Measurements from ENCODE around the gene VAV3. TPM values are rescaled to one million over a fixed set of nuclear protein-coding genes. Genes with fewer than 3 reads are reported as not detected.

Gene VAV3
- total RNA-seq, 1 experiment from 2014 or later, result not detected

GRCh38 chr1:107830075-107830474 lies 134.9 kb downstream of the VAV3 start:
- no peaks in the 10 kb centered on the region for H3K79me2 ChIP-seq (ENCODE audit: insufficient read depth, low read length)
- H3K4me3 ChIP-seq (replicated peaks in 1 of 2; ENCODE audit: low read depth in 1 of 2, low read length in 2 of 2), result no peak overlapping the region
- BruUV-seq (replicated peaks), result no TSS peak
- H3K4me1 ChIP-seq (ENCODE audit: control insufficient read depth in 1 of 2, insufficient read depth in 2 of 2, low read length in 2 of 2), result no peaks in the 10 kb centered on the region
- no peaks in the 10 kb centered on the region for H3K9me3 ChIP-seq (ENCODE audit: control insufficient read depth in 1 of 2, insufficient read depth in 1 of 2, low read depth in 1 of 2, low read length in 2 of 2)
- H4K20me1 ChIP-seq (ENCODE audit: insufficient read depth), result no peaks in the 10 kb centered on the region
- no peak overlapping the region for H3K4me2 ChIP-seq (ENCODE audit: low read length)
- H2AFZ ChIP-seq (ENCODE audit: low read depth, low read length, poor library complexity, severe bottlenecking), result no peak overlapping the region
- ChIA-PET POLR2A (no interaction called here), CTCF (no interaction called here), RAD21 (ENCODE audit: low non-redundant PET in 1 of 2, low total read pairs in 2 of 2, uncharacterized antibody in 2 of 2, unreplicated experiment in 2 of 2) (no interaction called here)
- ATAC-seq, result no peak
- no peak overlapping the region for H3K9ac ChIP-seq (ENCODE audit: low read length)
- peaks cover 17% of the 10 kb centered on the region for H3K27me3 ChIP-seq (ENCODE audit: insufficient read depth, low read length)
- H3K9me2 ChIP-seq (ENCODE audit: insufficient read depth), result no peaks in the 10 kb centered on the region
- H3K36me3 ChIP-seq (ENCODE audit: control insufficient read depth in 1 of 2, insufficient read depth in 2 of 2, low read length in 2 of 2), result no peaks in the 10 kb centered on the region
- no peak for DNase-seq (ENCODE audit: low read depth, low spot score)
- intact Hi-C loops (cut with micrococcal nuclease), result no loop called here
- TF ChIP-seq FOSL1 (IDR thresholded peaks at IDR 0.05; ENCODE audit: low read depth) (no peak), CBX3 (IDR thresholded peaks at IDR 0.05; ENCODE audit: low read depth) (no peak), TCF7L2 (IDR thresholded peaks at IDR 0.05; ENCODE audit: borderline replicate concordance, extremely low read depth, insufficient read depth, insufficient read length) (no peak), SRF (IDR thresholded peaks at IDR 0.05; ENCODE audit: low read depth) (no peak), ELF1 (IDR thresholded peaks at IDR 0.05; ENCODE audit: borderline replicate concordance, low read depth) (no peak), ZNF274 (IDR thresholded peaks at IDR 0.05; ENCODE audit: low read depth, low read length) (no peak), POLR2AphosphoS5 (IDR thresholded peaks at IDR 0.05; ENCODE audit: low read depth, low read length) (no peak), MAX (IDR thresholded peaks at IDR 0.05) (no peak)
- H3K27ac ChIP-seq (ENCODE audit: low read depth, low read length), result no peak overlapping the region

- H3K36me3 ChIP-seq (ENCODE audit: control insufficient read depth in 1 of 2, insufficient read depth in 2 of 2, low read length in 2 of 2), result no peaks in the 10 kb centered on the region
- H3K9me3 ChIP-seq (ENCODE audit: control insufficient read depth in 1 of 2, insufficient read depth in 1 of 2, low read depth in 1 of 2, low read length in 2 of 2), result no peaks in the 10 kb centered on the region
- H3K4me3 ChIP-seq (replicated peaks in 1 of 2; ENCODE audit: low read depth in 1 of 2, low read length in 2 of 2), result no peak overlapping the region
- TF ChIP-seq ZFX (IDR thresholded peaks at IDR 0.05) (no peak), TCF7L2 (IDR thresholded peaks at IDR 0.05; ENCODE audit: borderline replicate concordance, extremely low read depth, insufficient read depth, insufficient read length) (no peak)
- no peaks in the 10 kb centered on the region for H3K9me2 ChIP-seq (ENCODE audit: insufficient read depth)
- H3K27ac ChIP-seq (ENCODE audit: low read depth, low read length), result no peak overlapping the region
- no peaks in the 10 kb centered on the region for H3K4me1 ChIP-seq (ENCODE audit: control insufficient read depth in 1 of 2, insufficient read depth in 2 of 2, low read length in 2 of 2)
- ChIA-PET POLR2A (no interaction called here), CTCF (no interaction called here), RAD21 (ENCODE audit: low non-redundant PET in 1 of 2, low total read pairs in 2 of 2, uncharacterized antibody in 2 of 2, unreplicated experiment in 2 of 2) (no interaction called here)
- intact Hi-C loops (cut with micrococcal nuclease), result no loop called here
- H4K20me1 ChIP-seq (ENCODE audit: insufficient read depth), result no peaks in the 10 kb centered on the region
- no peaks in the 10 kb centered on the region for H3K79me2 ChIP-seq (ENCODE audit: insufficient read depth, low read length)
- H3K27me3 ChIP-seq (ENCODE audit: insufficient read depth, low read length), result peaks cover 15% of the 10 kb centered on the region
- no peak for DNase-seq (ENCODE audit: low read depth, low spot score)
- BruUV-seq (replicated peaks), result no TSS peak
- no peak for ATAC-seq
- H3K9ac ChIP-seq (ENCODE audit: low read length), result no peak overlapping the region
- no peak overlapping the region for H2AFZ ChIP-seq (ENCODE audit: low read depth, low read length, poor library complexity, severe bottlenecking)
- no peak overlapping the region for H3K4me2 ChIP-seq (ENCODE audit: low read length)
Measured at GRCh38 chr1:107829036-107829770, 135.8 kb downstream of the VAV3 start.
